GM23248 (cell line): ENCODE measurements around the gene WDR11.

ENCODE experiments used
- EZH2 ChIP-seq: fragments of 200-600 bp; sonication (generic); IDR thresholded peaks from 2 replicates; pipeline ENCODE4 v1.6.1; 2018; ENCODE audit warnings: antibody characterized with exemption, mild to moderate bottlenecking; ENCODE audit not compliant: insufficient read depth, poor library complexity, severe bottlenecking
- EZH2phosphoT487 ChIP-seq: fragments of 200-600 bp; sonication (generic); IDR thresholded peaks from 2 replicates; pipeline ENCODE4 v1.6.1; 2018; ENCODE audit warnings: antibody characterized with exemption, moderate library complexity, mild to moderate bottlenecking, low read depth; ENCODE audit not compliant: insufficient read depth

- TF ChIP-seq EZH2phosphoT487 (no peak), EZH2 (no peak)
Observed at GRCh38 chr10:120835603-120836002, 15.6 kb upstream of the WDR11 start.
